SKM-1 (cell line): ENCODE results near the gene ASB14.

Experiments
- DNase-seq: peaks from one replicate; lab custom pipeline; 2025; ENCODE audit not compliant: unreplicated experiment; lab: John Stamatoyannopoulos, UW

The ASB14 gene

DNA sequence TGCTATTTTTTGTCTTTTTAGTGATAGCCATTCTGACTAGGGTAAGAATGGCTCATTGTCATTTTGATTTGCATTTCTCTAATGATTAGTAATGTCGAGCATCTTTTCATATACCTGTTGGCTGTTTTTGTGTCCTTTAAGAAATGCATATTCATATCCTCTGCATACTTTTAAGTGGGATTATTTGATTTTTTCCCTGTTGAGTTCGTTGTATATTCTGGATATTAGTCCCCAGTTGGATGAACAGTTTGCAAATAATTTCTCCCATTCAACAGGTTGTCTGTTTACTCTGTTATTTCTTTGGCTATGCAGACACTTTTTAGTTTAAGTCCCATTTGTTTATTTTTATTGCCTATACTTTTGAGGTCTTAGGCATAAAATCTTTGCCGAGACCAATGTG, 30.6 kb downstream of the ASB14 start:
- no peak for DNase-seq

DNA sequence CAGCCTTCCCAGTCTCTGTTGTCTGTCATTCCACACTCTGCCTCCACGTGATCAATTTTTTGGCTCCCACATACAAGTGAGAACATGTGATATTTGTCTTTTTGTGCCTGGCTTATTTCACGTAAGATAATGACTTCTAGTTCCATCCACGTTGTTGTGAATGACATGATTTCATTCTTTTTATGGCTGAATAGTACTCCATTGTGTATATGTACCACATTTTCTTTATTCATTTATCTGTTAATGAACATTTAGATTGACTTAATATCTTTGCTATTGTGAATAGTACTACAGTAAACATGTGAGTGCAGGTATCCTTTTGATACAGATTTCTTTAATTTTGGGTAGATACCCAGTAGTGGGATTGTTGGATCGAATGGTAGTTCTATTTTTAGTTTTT, 31.4 kb downstream of the ASB14 start:
- no peak for DNase-seq

DNA sequence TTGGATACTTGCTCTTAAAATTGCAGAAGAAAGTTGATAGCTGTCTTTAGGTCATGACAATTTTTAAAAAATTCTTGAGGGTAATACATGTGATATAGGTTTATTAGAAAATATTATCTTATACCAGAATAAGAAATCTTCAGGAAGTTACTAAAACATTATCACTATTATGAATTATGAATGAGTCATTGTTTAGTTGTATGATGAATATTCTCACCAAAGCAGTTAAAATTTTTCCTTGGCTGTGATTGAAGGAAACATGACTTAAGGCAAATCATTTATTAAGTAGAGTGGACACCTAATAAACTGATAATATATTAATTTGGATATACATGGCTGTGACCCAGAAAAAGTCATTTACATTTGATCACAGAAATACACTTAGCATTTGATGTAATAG, 34.8 kb downstream of the ASB14 start:
- no peak for DNase-seq

DNA sequence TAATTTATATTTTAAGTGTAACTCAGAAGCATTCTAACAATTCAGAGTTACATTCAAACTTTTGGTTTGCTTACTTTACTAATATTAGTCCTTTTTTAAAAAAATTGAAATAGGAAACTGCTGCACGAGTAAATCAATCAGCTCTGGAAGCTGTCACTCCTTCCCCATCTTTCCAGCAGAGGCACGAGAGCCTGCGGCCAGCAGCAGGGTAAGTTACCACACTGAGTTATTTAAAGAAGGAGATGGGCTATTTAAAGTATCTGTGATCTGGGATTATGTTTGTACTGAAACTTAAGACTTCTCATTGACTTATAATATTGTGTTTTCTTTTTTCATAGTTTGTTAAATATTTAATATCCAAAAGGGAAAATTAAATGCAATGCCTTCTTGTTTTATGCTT, 35.6 kb downstream of the ASB14 start:
- DNase-seq, result no peak

DNA sequence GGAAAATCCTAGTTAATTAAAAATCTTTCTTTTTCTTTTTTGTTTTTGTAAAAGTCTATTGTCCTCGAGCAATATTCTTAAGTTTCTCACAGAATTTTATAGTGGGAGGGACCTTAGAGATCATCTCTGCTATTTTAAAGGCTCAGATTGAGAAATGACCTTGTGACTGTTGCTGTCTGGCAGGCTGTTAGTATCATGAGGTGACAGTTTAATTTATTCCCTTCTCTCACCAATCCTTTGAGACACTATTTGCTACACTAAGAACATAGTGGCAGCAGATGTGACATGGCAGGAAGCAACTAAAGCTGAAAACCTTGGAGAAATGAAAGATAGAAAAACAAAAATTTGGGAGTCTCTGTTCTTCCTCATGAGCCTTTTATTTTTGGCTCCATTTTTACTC, 40.1 kb downstream of the ASB14 start:
- no peak for DNase-seq

DNA sequence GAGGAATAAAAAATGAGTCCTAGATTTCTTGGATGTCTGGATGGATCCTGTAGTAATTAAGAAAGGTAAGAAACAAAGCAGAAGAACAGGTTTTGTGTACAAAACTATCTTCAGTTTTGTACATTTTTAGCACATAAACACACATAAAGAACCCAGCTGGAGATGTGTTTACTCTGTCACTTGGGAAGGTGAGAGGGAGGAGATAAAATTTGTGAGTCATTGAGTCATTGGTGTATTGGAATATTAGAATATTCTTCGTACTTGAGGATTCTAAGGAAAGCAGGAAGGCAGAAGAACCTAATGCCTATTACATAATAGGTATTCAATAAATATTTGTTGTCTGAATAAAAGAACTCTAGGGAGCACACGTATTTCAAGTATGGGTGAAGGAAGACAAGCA, 47.5 kb downstream of the ASB14 start:
- DNase-seq, result no peak

DNA sequence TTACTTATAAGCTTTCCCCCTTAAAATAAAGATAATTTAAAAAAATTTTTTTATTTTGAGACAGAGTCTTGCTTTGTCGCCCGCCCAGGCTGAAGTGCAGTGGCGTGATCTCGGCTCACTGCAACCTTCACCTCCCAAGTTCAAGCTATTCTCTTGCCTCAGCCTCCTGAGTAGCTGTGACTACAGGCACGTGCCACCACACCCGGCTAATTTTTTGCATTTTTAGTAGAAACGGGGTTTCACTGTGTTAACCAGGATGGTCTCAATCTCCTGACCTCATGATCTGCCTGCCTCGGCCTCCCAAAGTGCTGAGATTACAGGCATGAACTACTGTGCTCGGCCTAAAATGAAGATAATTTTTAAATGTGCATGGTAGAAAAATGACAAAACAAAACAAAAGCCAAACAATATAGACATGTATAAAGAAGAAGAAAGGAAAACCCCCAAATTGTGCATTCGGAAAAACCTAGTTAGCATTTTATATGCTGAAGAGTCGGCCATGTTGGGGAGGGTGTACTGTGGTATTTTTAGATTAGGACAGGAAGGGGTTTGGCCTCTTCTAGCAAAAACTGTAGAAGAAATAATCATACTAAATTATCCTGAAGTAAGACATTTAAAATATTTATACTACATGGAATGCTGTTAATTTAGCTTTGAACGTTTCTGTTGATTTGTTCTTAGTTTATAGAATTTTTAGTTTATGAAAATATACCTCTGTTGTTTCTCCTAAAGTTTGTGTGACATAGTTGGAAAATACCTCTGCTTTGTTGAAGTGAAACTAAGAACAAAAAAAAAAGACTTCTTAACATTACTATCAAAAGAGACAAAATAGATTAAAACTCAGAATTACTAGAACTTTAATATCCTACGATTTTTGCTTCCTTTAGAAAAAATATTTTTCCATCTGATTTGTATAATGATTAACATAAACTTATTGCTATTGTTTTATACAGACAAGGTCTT, 57.6 kb downstream of the ASB14 start:
- no peak for DNase-seq

DNA sequence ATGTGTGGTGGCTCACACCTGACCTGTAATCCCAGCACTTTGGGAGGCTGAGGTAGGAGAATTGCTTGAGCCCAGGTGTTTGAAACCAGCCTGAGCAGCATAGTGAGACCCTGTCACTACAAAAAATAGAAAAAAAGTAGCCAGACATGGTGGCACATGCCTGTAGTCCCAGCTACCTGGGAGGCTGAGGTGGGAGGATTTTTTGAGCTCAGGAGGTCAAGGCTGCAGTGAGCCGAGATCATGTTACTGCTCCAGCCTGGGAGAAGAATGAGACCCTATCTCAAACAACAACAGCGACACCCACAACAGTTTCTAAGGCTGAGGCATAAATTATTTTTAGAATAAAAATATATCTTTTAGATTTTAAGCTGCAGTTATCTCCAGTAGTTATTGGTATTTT, 58.7 kb downstream of the ASB14 start:
- DNase-seq, result no peak

DNA sequence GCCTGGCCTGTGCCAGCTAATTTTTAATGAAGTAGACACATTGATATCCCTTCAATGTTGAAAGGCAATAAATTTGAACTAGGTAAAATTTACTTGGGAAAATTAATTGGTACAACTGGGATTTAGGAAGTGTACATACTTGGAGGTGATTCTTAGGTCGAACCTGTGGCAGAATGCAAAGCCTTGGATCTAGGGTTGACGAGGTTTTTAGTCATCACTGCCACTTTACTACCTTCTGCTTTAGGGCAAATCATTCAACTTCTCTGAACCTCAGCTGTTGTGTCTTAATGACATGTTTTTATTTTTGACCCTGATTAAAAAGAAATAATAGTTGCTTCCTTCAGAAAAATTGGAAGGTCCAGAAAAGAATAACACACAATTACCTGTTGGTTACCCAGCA, 62.5 kb downstream of the ASB14 start:
- no peak for DNase-seq

DNA sequence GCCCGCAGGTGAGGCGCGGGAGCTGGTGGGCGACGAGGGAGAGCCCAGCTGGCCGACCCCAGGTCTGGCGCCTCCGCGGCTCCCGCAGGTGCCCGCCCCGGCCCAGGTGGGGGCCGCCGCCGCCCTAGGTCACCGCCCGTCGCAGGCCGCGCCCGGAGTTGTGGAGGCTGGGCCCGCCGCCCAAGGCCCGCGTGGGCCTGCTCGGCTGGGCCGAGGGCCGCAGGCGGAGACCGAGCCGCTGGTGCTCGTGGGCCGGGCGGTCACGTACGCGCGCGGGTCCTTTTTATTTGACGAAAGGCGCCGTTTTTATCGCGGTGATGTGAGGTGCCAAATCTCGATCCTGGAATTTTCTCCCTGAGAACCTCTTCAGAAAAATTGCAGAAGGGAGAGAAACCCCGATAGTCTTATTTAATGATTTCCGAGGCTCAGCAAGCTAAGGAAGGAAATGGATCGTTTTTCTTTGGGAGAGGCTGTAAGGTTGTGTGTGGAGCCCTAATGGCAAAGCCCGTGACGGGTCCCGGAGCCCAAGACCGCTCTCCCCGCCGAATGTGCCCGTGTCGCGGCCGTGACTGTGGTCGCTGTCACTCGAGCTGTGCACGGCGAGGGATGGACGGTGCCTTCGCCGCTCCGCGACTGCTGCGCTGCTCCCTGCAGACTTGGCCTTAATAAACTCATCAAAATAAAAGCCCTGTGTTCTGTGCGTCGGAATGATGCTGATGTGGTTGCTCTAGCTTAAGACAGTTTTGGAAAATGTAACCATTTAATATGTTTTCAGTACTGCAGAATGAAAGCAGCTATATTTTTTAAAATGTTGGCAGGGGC, 64.3 kb downstream of the ASB14 start:
- no peak for DNase-seq

DNA sequence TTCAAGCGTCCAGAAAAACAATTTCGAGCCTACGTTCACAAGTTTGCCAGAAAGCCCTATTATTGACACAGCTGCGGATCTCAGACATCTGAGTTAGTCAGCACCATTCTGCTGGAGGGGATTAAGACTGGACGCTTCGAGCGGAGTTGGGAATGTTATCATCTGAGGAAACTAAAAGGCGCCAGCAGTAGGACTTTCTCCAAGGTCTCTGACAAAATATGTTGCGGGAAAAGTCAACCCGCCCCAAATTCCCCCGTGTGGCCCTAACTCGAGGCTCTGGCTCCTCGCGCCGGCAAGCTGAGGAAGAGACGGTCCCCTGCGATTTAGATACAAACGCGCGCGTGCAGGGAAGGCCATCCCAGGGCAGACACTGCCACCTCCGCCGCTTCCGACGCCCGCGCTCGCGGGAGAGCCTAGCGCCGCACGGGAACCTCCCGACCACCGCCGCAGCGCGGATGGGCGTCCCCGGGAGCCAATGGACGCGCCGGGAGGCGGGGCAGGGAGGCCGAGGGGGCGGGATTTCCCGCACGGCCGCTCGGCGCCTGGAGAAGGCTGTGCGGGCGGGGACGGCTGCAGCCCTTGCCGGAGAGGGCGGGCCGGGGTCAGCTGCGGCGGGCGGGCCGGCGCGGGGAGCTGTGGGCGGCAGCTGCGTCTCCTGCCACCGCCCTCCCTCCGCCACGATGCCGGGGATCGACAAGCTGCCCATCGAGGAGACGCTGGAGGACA, 65.1 kb downstream of the ASB14 start, which contains the start of gene APPL1:
Gene APPL1 (plus strand): TSS at position 526 of the 726 bp plus-strand sequence. CDS start 155 bp downstream, at position 681.
- DNase-seq, result peak; percentile 67

DNA sequence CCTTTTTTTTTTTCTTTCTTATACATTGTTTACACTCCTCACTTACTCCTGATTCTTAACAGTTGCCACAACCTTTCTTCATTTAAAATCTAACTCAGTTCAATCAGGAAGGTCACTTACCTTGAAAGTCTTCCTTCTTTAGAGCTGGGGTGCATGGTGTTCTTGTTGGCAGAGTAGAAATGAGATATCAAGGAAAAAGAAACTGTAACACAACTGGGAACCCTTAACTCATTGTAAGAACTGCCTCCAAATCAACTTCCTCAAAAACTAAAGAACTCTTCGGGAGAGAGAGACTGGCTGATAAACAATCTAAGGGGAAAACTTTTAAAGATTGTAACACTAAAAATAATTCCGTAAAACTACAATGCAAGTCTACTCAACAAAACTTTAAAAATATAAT, 66.3 kb downstream of the ASB14 start:
- peak; percentile 21 for DNase-seq

DNA sequence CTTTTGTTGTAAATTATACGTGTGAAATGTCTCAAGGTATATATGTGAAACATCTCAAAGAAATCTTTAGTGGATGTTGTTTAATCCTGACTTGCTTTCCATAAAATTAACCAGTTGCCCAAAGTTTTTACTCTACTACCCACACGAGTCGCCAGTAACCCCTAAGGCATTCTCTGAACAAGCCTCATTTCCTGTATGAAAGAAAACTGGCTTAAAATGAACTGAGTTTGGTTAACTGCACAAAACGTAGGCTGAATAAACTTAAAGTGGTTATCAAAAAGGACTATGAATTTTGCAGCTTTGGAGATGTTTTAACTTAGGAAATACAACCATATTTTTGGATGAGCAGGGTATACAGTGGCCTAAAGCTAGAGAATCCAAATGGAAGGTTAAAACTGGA, 67.6 kb downstream of the ASB14 start:
- no peak for DNase-seq

DNA sequence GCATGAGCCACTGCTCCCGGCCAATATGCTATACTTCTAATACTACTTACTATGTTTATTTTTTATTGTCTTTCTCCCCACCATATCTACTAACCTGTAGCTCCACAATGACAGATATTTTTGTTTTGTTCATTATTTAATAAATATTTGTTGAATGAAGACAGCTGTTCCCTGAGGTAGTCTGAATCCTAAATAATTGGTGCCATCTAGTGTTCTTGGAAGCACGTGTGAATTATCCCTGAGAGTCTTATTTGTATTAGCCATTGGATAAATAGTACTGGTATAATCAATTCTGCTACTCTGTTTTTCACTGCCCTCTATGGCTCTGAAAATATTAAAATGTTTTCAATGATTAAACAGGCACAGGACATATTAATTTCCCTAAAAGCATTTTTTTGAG, 70.6 kb downstream of the ASB14 start:
- DNase-seq, result no peak
